Measurements from ENCODE around the gene DPYD.

DPYD gene

DNA sequence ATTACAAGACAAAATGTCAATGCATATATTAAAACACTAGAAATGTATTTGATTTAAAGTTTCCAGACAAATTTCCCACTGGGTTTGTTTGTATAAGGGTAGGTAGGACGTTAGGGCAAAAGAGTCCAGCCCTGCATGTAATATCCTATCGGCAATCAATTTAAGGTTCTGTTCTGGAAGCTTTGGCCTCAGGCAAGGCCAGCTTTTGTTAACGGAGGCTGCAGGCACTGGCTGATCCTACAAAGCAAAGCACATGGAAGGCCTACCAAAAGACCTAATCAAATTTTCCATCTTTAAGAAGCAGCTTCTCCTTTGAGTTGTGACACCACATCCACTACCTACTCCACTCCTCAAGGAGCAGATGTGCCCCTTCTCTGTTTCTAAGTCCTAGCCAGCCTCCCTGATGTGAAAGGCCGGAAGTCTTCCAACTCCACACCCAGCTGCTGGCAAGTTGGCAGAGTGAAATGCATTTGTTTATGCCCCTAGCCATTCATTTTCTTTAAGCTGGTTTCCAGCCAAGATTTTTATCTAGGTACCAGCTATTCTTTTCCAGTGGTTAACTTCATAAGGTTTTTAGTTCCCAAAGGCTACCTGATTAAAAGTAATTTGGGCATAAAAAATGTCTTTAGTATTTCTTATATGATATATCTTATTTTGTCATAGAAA lies 746.7 kb downstream of the DPYD start:
- H3K4me2 ChIP-seq = no peak overlapping the region
- TF ChIP-seq CTCF (conservative IDR thresholded peaks at IDR 0.05; ENCODE audit: low read depth, low read length) = no peak
- H3K79me2 ChIP-seq (ENCODE audit: insufficient read depth, low read depth) = no peaks in the 10 kb centered on the region
- H2AFZ ChIP-seq (ENCODE audit: low read depth) = no peak overlapping the region
- H3K4me1 ChIP-seq (ENCODE audit: low read depth, poor library complexity, severe bottlenecking) = no peaks in the 10 kb centered on the region
- no peak overlapping the region for H3K9ac ChIP-seq
- H3K36me3 ChIP-seq (ENCODE audit: insufficient read depth) = no peaks in the 10 kb centered on the region
- H3K27ac ChIP-seq = no peak overlapping the region
- no peak overlapping the region for H3K4me3 ChIP-seq (IDR thresholded peaks at IDR 0.05; ENCODE audit: insufficient read depth, low read depth, low read length)
- no peaks in the 10 kb centered on the region for H3K27me3 ChIP-seq (ENCODE audit: insufficient read depth, low read depth)
- H4K20me1 ChIP-seq (ENCODE audit: insufficient read depth) = no peaks in the 10 kb centered on the region

DNA sequence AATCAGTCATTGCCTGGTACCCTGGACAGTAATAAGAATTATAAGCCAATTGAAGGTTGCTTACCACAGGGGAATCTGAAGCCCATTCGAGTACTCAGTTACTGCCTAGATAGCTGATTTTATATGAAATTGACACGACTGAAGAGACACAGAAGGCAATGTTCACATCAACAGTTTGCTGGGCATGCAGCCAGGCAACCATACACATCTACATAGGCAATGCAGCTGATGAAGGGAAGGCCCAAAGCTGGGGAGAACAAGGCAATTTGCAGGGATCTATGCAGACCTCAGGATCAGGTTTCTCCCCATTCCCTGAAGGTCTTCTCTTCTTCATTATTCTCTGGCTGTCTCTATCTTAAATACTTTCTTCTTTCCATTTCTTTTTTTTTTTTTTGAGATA lies 750.5 kb downstream of the DPYD start:
- Histone ChIP-seq H3K9ac (no peak overlapping the region), H4K20me1 (ENCODE audit: insufficient read depth) (no peaks in the 10 kb centered on the region)
- no peak for TF ChIP-seq CTCF (conservative IDR thresholded peaks at IDR 0.05; ENCODE audit: low read depth, low read length)

DNA sequence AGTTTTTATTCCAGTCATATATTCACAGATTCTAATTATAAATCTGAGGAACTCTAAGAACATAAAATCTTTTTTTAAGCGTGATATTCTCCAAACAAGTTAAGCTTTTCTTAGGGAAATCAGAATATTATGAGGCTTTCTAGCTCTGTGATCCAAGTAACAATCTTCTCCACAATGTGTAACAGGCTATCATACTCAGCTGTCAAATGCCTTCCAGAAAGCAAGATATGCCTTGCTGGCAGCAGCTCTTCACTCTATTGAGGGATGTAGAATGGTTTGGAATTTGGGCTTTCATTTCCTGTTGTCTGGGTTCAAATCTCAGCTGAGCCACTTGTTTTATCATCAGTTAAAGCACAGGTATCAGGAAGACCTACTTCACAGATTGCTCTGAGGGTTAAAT lies 752.8 kb downstream of the DPYD start:
- H3K27me3 ChIP-seq (ENCODE audit: insufficient read depth, low read depth) = no peaks in the 10 kb centered on the region
- no peak overlapping the region for H3K9ac ChIP-seq
- no peaks in the 10 kb centered on the region for H3K36me3 ChIP-seq (ENCODE audit: insufficient read depth)
- no peak overlapping the region for H3K27ac ChIP-seq
- H3K4me1 ChIP-seq (ENCODE audit: low read depth, poor library complexity, severe bottlenecking) = no peaks in the 10 kb centered on the region
- no peak for TF ChIP-seq CTCF (conservative IDR thresholded peaks at IDR 0.05; ENCODE audit: low read depth, low read length)
- H3K4me3 ChIP-seq (IDR thresholded peaks at IDR 0.05; ENCODE audit: insufficient read depth, low read depth, low read length) = no peak overlapping the region
- H4K20me1 ChIP-seq (ENCODE audit: insufficient read depth) = no peaks in the 10 kb centered on the region
- no peak overlapping the region for H3K4me2 ChIP-seq
- no peak overlapping the region for H2AFZ ChIP-seq (ENCODE audit: low read depth)
- H3K79me2 ChIP-seq (ENCODE audit: insufficient read depth, low read depth) = no peaks in the 10 kb centered on the region

More for the DNA sequence above, 750.5 kb downstream of the DPYD start:
- no peak overlapping the region for H2AFZ ChIP-seq (ENCODE audit: low read depth)
- no peak overlapping the region for H3K4me3 ChIP-seq (IDR thresholded peaks at IDR 0.05; ENCODE audit: insufficient read depth, low read depth, low read length)
- no peak overlapping the region for H3K4me2 ChIP-seq
- no peaks in the 10 kb centered on the region for H3K27me3 ChIP-seq (ENCODE audit: insufficient read depth, low read depth)
- no peaks in the 10 kb centered on the region for H3K4me1 ChIP-seq (ENCODE audit: low read depth, poor library complexity, severe bottlenecking)
- H3K36me3 ChIP-seq (ENCODE audit: insufficient read depth) = no peaks in the 10 kb centered on the region
- no peaks in the 10 kb centered on the region for H3K79me2 ChIP-seq (ENCODE audit: insufficient read depth, low read depth)
- H3K27ac ChIP-seq = no peak overlapping the region

DNA sequence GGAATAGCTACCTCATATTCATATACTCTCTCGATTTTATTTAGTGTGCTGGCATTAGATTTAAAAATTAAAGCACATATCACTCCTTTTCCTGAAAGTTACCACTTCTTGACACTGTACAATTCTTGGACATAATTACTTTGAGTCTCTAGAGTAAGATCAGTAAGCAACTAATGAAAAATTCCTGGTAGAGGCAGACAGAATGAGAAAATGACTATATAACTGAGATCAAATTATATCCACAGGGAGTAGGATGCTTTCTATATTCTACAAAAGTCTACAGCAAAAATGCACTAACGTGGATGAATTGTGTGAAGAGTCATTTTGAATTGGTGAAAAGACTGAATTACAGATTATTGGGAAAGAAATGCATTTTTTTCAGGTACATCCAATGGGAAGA lies 753.6 kb downstream of the DPYD start:
- Histone ChIP-seq H3K4me3 (IDR thresholded peaks at IDR 0.05; ENCODE audit: insufficient read depth, low read depth, low read length) (no peak overlapping the region), H3K4me2 (no peak overlapping the region), H2AFZ (ENCODE audit: low read depth) (no peak overlapping the region), H3K36me3 (ENCODE audit: insufficient read depth) (no peaks in the 10 kb centered on the region), H3K27me3 (ENCODE audit: insufficient read depth, low read depth) (no peaks in the 10 kb centered on the region), H3K9ac (no peak overlapping the region), H3K27ac (no peak overlapping the region), H3K4me1 (ENCODE audit: low read depth, poor library complexity, severe bottlenecking) (no peaks in the 10 kb centered on the region), H3K79me2 (ENCODE audit: insufficient read depth, low read depth) (no peaks in the 10 kb centered on the region), H4K20me1 (ENCODE audit: insufficient read depth) (no peaks in the 10 kb centered on the region)
- no peak for TF ChIP-seq CTCF (conservative IDR thresholded peaks at IDR 0.05; ENCODE audit: low read depth, low read length)
